H9 (cell line): Measurements from ENCODE around the gene DNAJB6. TPM values are rescaled to one million over a fixed set of nuclear protein-coding genes. Genes with fewer than 3 reads are reported as not detected.

Experiments used
- DNase-seq: peaks from one replicate; pipeline ENCODE4 v3.0.0-alpha.2; 2017
- H2AFZ ChIP-seq: one replicate; pipeline ENCODE4 v1.6.1; 2013; ENCODE audit warnings: mild to moderate bottlenecking, low read length, control low read depth, moderate library complexity
- H2AK5ac ChIP-seq: 2 replicates; pipeline ENCODE4 v1.6.1; 2013; ENCODE audit warnings: low read length, control low read depth, mixed read lengths; ENCODE audit not compliant: insufficient read length
- H2BK120ac ChIP-seq: one replicate; pipeline ENCODE4 v1.6.1; 2013; ENCODE audit warnings: low read depth, mild to moderate bottlenecking, low read length, control low read depth, inconsistent platforms; ENCODE audit not compliant: poor library complexity, severe bottlenecking
- H2BK12ac ChIP-seq: 2 replicates; pipeline ENCODE4 v1.6.1; 2013; ENCODE audit warnings: low read length, control low read depth, mixed read lengths, low read depth; ENCODE audit not compliant: insufficient read length
- H2BK15ac ChIP-seq: 2 replicates; pipeline ENCODE4 v1.6.1; 2013; ENCODE audit warnings: low read depth, low read length, control low read depth
- H2BK20ac ChIP-seq: one replicate; pipeline ENCODE4 v1.6.1; 2013; ENCODE audit warnings: low read depth, mild to moderate bottlenecking, low read length, control low read depth, inconsistent platforms; ENCODE audit not compliant: poor library complexity, severe bottlenecking
- H2BK5ac ChIP-seq: 2 replicates; pipeline ENCODE4 v1.6.1; 2013; ENCODE audit warnings: low read length, control low read depth, mixed read lengths; ENCODE audit not compliant: insufficient read length
- H3K14ac ChIP-seq: 2 replicates; pipeline ENCODE4 v1.6.1; 2013; ENCODE audit warnings: low read length, control low read depth; ENCODE audit not compliant: insufficient read depth
- H3K18ac ChIP-seq: 2 replicates; pipeline ENCODE4 v1.6.1; 2013; ENCODE audit warnings: low read depth, mild to moderate bottlenecking, mixed read lengths, low read length, control low read depth; ENCODE audit not compliant: insufficient read length
- H3K23ac ChIP-seq: 2 replicates; pipeline ENCODE4 v1.6.1; 2013; ENCODE audit warnings: low read length, control low read depth, mixed read lengths, low read depth; ENCODE audit not compliant: insufficient read length
- H3K23me2 ChIP-seq: 2 replicates; pipeline ENCODE4 v1.6.1; 2013; ENCODE audit warnings: low read depth, mild to moderate bottlenecking, mixed read lengths, low read length, control low read depth; ENCODE audit not compliant: insufficient read length, poor library complexity, severe bottlenecking
- H3K27ac ChIP-seq: 2 replicates; pipeline ENCODE4 v1.5.1; 2013; ENCODE audit warnings: low read length, control low read depth, mixed read lengths, low read depth; ENCODE audit not compliant: insufficient read length
- H3K27me3 ChIP-seq: 2 replicates; pipeline ENCODE4 v1.6.1; 2013; ENCODE audit warnings: low read length, control low read depth, inconsistent platforms; ENCODE audit not compliant: insufficient read depth
- H3K4ac ChIP-seq: 2 replicates; pipeline ENCODE4 v1.6.1; 2013; ENCODE audit warnings: low read depth, mild to moderate bottlenecking, control low read depth, inconsistent platforms, low read length, moderate library complexity
- H3K4me1 ChIP-seq: 2 replicates; pipeline ENCODE4 v1.6.1; 2013; ENCODE audit warnings: low read length, control low read depth, inconsistent platforms; ENCODE audit not compliant: insufficient read depth
- H3K4me2 ChIP-seq: 2 replicates; pipeline ENCODE4 v1.6.1; 2013; ENCODE audit warnings: low read length, control low read depth, mixed read lengths; ENCODE audit not compliant: insufficient read length, insufficient read depth
- H3K56ac ChIP-seq: 2 replicates; pipeline ENCODE4 v1.6.1; 2013; ENCODE audit warnings: low read depth, mild to moderate bottlenecking, mixed read lengths, low read length, control low read depth; ENCODE audit not compliant: insufficient read length
- H3K79me1 ChIP-seq: 2 replicates; pipeline ENCODE4 v1.6.1; 2013; ENCODE audit warnings: low read depth, mild to moderate bottlenecking, moderate library complexity, low read length, control low read depth, inconsistent platforms; ENCODE audit not compliant: insufficient read depth, poor library complexity, severe bottlenecking
- H3K79me2 ChIP-seq: 2 replicates; pipeline ENCODE4 v1.6.1; 2013; ENCODE audit warnings: low read length, control low read depth, inconsistent platforms; ENCODE audit not compliant: insufficient read depth
- H3K9ac ChIP-seq: 2 replicates; pipeline ENCODE4 v1.6.1; 2013; ENCODE audit warnings: low read length, control low read depth, mixed read lengths; ENCODE audit not compliant: insufficient read length; ENCODE audit errors: extremely low read depth
- H3K9me3 ChIP-seq: one replicate; pipeline ENCODE4 v1.6.1; 2013; ENCODE audit warnings: low read depth, low read length, inconsistent platforms; ENCODE audit not compliant: control insufficient read depth
- H3T11ph ChIP-seq: one replicate; pipeline ENCODE4 v1.6.1; 2013; ENCODE audit warnings: mild to moderate bottlenecking, low read length, control low read depth, inconsistent platforms
- H4K20me1 ChIP-seq: one replicate; pipeline ENCODE4 v1.6.1; 2013; ENCODE audit not compliant: control insufficient read depth, insufficient read length, insufficient read depth
- H4K5ac ChIP-seq: 2 replicates; pipeline ENCODE4 v1.6.1; 2013; ENCODE audit warnings: low read depth, mild to moderate bottlenecking, mixed read lengths, low read length, control low read depth; ENCODE audit not compliant: insufficient read length
- H4K8ac ChIP-seq: replicated peaks from 2 replicates; pipeline ENCODE4 v1.6.1; 2013; ENCODE audit warnings: low read length, control low read depth, mixed read lengths, low read depth; ENCODE audit not compliant: insufficient read length
- H4K91ac ChIP-seq: 2 replicates; pipeline ENCODE4 v1.6.1; 2013; ENCODE audit warnings: low read depth, mild to moderate bottlenecking, moderate library complexity, mixed read lengths, low read length, control low read depth; ENCODE audit not compliant: insufficient read length
- H3K27ac Mint-ChIP-seq, 3 experiments: 2 replicates in 2 of 3; 3 replicates in 1 of 3; pipeline ENCODE4 v1.8.0; 2020 to 2021; ENCODE audit warnings: mixed read lengths in 3 of 3, mild to moderate bottlenecking in 1 of 3, moderate library complexity in 1 of 3
- H3K27me3 Mint-ChIP-seq: 2 replicates; pipeline ENCODE4 v1.8.0; 2021; ENCODE audit warnings: low read depth, mild to moderate bottlenecking, moderate library complexity, mixed read lengths
- H3K36me3 Mint-ChIP-seq, 3 experiments: 2 replicates in 2 of 3; 3 replicates in 1 of 3; pipeline ENCODE4 v1.8.0; 2020 to 2021; ENCODE audit warnings: low read depth in 3 of 3, mixed read lengths in 3 of 3; ENCODE audit not compliant: insufficient read depth in 1 of 3
- H3K4me1 Mint-ChIP-seq, 2 experiments: 2 replicates each; pipeline ENCODE4 v1.8.0; 2020; ENCODE audit warnings: mixed read lengths in 2 of 2
- H3K4me3 Mint-ChIP-seq, 2 experiments: 2 replicates in 1 of 2; 3 replicates in 1 of 2; pipeline ENCODE4 v1.8.0; 2020 to 2021; ENCODE audit warnings: mild to moderate bottlenecking in 2 of 2, mixed read lengths in 2 of 2, moderate library complexity in 1 of 2
- H3K9me3 Mint-ChIP-seq, 2 experiments: 2 replicates in 1 of 2; 3 replicates in 1 of 2; pipeline ENCODE4 v1.8.0; 2020; ENCODE audit warnings: mild to moderate bottlenecking in 2 of 2, mixed read lengths in 2 of 2, moderate library complexity in 1 of 2
- CTCF ChIP-seq: fragments of 200-600 bp; sonication (generic); conservative IDR thresholded peaks from 3 replicates; pipeline ENCODE4 v1.8.0; 2021; ENCODE audit warnings: antibody characterized with exemption, mild to moderate bottlenecking
- WGBS: extraction: QIAGEN DNeasy Blood & Tissue Kit; methylation state at CpG from one replicate; pipeline ENCODE4 v1.1.7; 2013; ENCODE audit warnings: missing lambda C conversion rate, low lambda C conversion rate, mixed read lengths; ENCODE audit not compliant: insufficient read length; ENCODE audit errors: extremely low coverage; 5-methylcytosine and 5-hydroxymethylcytosine counted together
- total RNA-seq: library from RNA; stranded (reverse); gene quantifications from 2 replicates; pipeline ENCODE4 v1.2.1, GENCODE V29; 2021

Gene DNAJB6
- total RNA-seq, 1 experiment from 2014 or later: 215 TPM

DNA sequence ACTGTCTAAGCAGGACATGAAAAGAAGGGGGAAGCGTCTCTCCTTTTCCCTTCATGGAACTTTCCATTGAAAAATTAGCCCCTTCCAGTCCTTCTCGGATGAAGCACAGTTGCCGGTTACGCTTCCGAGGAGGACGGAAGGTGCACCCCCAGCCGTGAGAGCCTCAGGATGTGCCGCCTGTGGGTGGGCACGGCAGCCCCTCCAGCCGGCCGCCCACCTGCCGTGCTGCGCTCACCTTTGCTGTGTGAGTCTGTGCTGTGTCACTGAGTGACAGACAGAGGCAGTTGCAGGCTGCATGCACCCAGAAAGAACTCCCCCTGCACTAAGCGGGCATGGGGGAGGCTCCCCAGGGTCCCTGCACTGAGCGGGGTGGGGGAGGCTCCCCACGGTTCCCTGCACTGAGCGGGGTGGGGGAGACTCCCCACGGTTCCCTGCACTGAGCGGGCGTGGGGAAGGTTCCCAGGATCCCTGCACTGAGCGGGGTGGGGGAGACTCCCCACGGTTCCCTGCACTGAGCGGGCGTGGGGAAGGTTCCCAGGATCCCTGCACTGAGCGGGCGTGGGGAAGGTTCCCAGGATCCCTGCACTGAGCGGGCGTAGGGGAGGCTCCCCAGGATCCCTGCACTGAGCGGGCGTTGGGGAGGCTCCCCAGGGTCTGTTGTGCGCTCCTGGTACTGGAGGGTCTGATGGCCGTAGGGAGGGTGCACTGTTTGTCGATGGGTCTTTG, 74.2 kb downstream of the DNAJB6 start:
- Mint-ChIP-seq H3K4me1 (peaks cover 28 to 40% of the 10 kb centered on the region in 2 experiments), H3K36me3 (peaks cover 25 to 53% (median 46%) of the 10 kb centered on the region in 3 experiments), H3K4me3 (no peak overlapping the region), H3K9me3 (no peaks in the 10 kb centered on the region; a peak in 1 of 5 replicates), H3K27ac (peak overlapping the region in 2 of 3 experiments; percentile 66 to 92; a peak in 3 of 7 replicates), H3K27me3 (no peaks in the 10 kb centered on the region)
- H2AK5ac ChIP-seq: no peak overlapping the region
- H3K79me2 ChIP-seq: no peaks in the 10 kb centered on the region
- H2BK120ac ChIP-seq: no peak overlapping the region
- no peak overlapping the region for H2AFZ ChIP-seq
- no peak overlapping the region for H3K4me2 ChIP-seq
- H3K23me2 ChIP-seq: no peaks in the 10 kb centered on the region
- H4K91ac ChIP-seq: no peak overlapping the region
- no peak for TF ChIP-seq CTCF
- no peak overlapping the region for H2BK5ac ChIP-seq
- no peak overlapping the region for H3T11ph ChIP-seq
- H4K5ac ChIP-seq: no peak overlapping the region
- H3K27me3 ChIP-seq: no peaks in the 10 kb centered on the region
- no peak overlapping the region for H3K9ac ChIP-seq
- H3K56ac ChIP-seq: no peak overlapping the region
- no peak overlapping the region for H2BK20ac ChIP-seq
- no peak overlapping the region for H3K27ac ChIP-seq
- H3K14ac ChIP-seq: no peak overlapping the region; the same call in 1 of the 2 replicates
- no peak for DNase-seq
- no peak overlapping the region for H3K18ac ChIP-seq
- no CpG with 5 or more reads among the region's 33 CpGs for WGBS
- no peaks in the 10 kb centered on the region for H4K20me1 ChIP-seq
- H3K79me1 ChIP-seq: peaks cover 6% of the 10 kb centered on the region
- no peaks in the 10 kb centered on the region for H3K9me3 ChIP-seq
- no peak overlapping the region for H4K8ac ChIP-seq
- H3K4me1 ChIP-seq: no peaks in the 10 kb centered on the region
- H3K23ac ChIP-seq: no peak overlapping the region
- H3K4ac ChIP-seq: no peak overlapping the region
- H2BK15ac ChIP-seq: no peak overlapping the region
- no peak overlapping the region for H2BK12ac ChIP-seq
